ENCODE data around the gene APBA2. TPM values are rescaled to one million over a fixed set of nuclear protein-coding genes. Genes with fewer than 3 reads are reported as not detected.

APBA2 gene
- total RNA-seq, 2 experiments from 2014 or later = 30.8 to 32.0 TPM

DNA sequence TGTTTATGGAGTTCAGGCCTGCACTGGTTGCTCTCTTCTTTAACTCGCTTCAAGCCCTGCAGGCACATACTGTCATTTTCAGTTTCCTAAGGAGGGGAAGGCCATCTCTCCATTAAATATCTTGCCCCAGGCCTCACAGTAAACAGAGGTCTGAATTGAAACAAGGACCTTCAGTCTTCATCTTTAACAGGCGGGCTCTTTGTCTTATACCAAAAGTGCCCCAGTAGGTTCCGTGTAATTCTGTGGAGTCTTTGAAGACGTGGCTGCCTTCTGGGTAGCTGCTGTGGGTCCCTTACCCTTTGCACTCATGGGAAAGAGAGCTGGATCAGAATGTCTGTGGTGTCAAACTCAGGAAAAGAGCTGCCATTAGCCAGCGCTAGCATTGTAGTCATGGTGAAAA, 161.2 kb downstream of the APBA2 start:
- CTCF ChIA-PET = interaction anchor here (1.0 to 1.6 kb wide), 3 partner anchors 43 to 56 kb away, joined by 3 to 7 read pairs (median 4); no protein-coding TSS in a partner anchor
- no peaks in the 10 kb centered on the region for H3K36me3 Mint-ChIP-seq (ENCODE audit: low read depth)
- TF ChIP-seq, protein P1, sequence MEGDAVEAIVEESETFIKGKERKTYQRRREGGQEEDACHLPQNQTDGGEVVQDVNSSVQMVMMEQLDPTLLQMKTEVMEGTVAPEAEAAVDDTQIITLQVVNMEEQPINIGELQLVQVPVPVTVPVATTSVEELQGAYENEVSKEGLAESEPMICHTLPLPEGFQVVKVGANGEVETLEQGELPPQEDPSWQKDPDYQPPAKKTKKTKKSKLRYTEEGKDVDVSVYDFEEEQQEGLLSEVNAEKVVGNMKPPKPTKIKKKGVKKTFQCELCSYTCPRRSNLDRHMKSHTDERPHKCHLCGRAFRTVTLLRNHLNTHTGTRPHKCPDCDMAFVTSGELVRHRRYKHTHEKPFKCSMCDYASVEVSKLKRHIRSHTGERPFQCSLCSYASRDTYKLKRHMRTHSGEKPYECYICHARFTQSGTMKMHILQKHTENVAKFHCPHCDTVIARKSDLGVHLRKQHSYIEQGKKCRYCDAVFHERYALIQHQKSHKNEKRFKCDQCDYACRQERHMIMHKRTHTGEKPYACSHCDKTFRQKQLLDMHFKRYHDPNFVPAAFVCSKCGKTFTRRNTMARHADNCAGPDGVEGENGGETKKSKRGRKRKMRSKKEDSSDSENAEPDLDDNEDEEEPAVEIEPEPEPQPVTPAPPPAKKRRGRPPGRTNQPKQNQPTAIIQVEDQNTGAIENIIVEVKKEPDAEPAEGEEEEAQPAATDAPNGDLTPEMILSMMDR (IDR thresholded peaks at IDR 0.05) = no peak
- ATAC-seq (no peak), DNase-seq (no peak)
- no peaks in the 10 kb centered on the region for H3K27me3 Mint-ChIP-seq
- no peak overlapping the region for H3K27ac Mint-ChIP-seq
- no peak overlapping the region for H3K4me3 Mint-ChIP-seq
- H3K4me1 Mint-ChIP-seq (ENCODE audit: low read depth) = peaks cover 53% of the 10 kb centered on the region
- intact Hi-C loops (cut with micrococcal nuclease) = no loop called here
- POLR2A ChIA-PET = no interaction called here
- H3K9me3 Mint-ChIP-seq = no peaks in the 10 kb centered on the region

DNA sequence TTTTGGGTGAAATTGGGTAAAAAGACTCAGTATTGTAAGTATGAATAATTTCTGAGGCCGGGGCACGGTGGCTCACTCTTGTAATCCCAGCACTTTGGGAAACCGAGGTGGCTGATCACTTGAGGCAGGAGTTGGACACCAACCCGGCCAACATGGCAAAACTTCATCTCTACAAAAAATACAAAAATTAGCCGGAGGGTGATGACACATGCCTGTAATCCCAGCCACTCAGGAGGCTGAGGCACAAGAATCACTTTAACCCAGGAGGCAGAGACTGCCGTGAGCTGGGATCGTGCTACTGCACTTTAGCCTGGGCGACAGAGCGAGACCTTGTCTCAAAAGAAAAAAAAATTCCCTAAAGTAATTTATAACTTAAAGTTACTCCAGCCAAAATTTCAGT, 162.2 kb downstream of the APBA2 start:
- no peak overlapping the region for H3K4me3 Mint-ChIP-seq
- ChIA-PET CTCF (interaction anchor here (1.0 to 1.6 kb wide), 2 partner anchors 42 to 55 kb away, joined by 4 to 7 read pairs; no protein-coding TSS in a partner anchor), POLR2A (no interaction called here)
- DNase-seq (no peak), ATAC-seq (no peak)
- intact Hi-C loops (cut with micrococcal nuclease) = no loop called here
- no peaks in the 10 kb centered on the region for H3K9me3 Mint-ChIP-seq
- no peaks in the 10 kb centered on the region for H3K36me3 Mint-ChIP-seq (ENCODE audit: low read depth)
- no peaks in the 10 kb centered on the region for H3K27me3 Mint-ChIP-seq
- TF ChIP-seq, protein P1 (IDR thresholded peaks at IDR 0.05) = no peak
- H3K4me1 Mint-ChIP-seq (ENCODE audit: low read depth) = peaks cover 50% of the 10 kb centered on the region
- no peak overlapping the region for H3K27ac Mint-ChIP-seq

DNA sequence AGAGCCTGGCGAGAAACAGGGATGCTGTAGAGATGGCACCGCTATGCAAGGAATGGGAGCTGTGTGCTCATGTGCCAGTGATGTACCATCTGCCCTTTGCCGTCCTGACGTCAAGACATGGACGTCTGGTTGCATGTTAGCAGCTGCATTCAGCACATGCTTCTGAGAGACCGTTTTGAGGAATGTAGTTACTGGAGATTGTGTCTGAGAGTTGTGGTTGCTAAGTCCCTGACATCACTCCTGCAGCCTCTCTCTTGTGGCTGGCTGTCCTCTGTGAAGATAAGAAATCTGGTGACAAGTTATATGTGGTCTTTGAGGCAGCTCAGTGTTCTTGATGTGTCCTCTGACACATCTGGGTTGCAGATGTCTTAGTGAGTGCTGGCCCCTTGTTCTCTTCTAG, 165.1 kb downstream of the APBA2 start:
- Mint-ChIP-seq H3K4me3 (no peak overlapping the region), H3K4me1 (ENCODE audit: low read depth) (peaks cover 40% of the 10 kb centered on the region), H3K27me3 (no peaks in the 10 kb centered on the region), H3K36me3 (ENCODE audit: low read depth) (peaks cover 3% of the 10 kb centered on the region), H3K9me3 (no peaks in the 10 kb centered on the region), H3K27ac (no peak overlapping the region)
- CTCF ChIA-PET = interaction anchor here (0.9 to 2.1 kb wide), 5 partner anchors 8 to 129 kb away, joined by 3 to 7 read pairs (median 5); no protein-coding TSS in a partner anchor
- ATAC-seq (peak; percentile 91), DNase-seq (peak; percentile 45)
- intact Hi-C loops (cut with micrococcal nuclease) = no loop called here
- TF ChIP-seq, protein P1 (IDR thresholded peaks at IDR 0.05) = no peak
- POLR2A ChIA-PET = interaction anchor here (1.4 kb wide), 1 partner anchor 12 kb away, joined by 4 read pairs; no protein-coding TSS in a partner anchor

DNA sequence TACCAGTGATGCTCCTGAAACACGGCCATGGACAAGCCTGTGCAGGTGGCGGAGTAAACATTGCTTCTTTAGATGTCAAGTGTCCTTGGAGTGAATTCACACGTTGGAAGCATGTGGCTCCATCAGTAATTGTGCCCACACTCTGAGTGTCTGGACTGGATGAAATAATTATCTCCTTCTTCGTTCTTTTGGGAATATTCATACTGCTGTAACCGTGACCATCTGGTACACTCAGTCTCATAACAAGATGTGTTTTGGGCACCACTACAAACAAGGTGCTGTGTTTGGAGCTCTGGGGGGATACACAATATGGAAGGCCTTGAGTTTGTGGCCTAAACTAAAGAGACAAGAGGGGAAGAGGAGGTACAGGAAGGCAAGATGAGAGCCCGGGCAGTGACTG, 165.6 kb downstream of the APBA2 start:
- Mint-ChIP-seq H3K27me3 (no peaks in the 10 kb centered on the region), H3K36me3 (ENCODE audit: low read depth) (peaks cover 3% of the 10 kb centered on the region), H3K9me3 (no peaks in the 10 kb centered on the region), H3K4me1 (ENCODE audit: low read depth) (peaks cover 39% of the 10 kb centered on the region), H3K27ac (no peak overlapping the region), H3K4me3 (no peak overlapping the region)
- TF ChIP-seq, protein P1 (IDR thresholded peaks at IDR 0.05) = no peak
- ATAC-seq (no peak), DNase-seq (no peak)
- ChIA-PET POLR2A (interaction anchor here (1.4 kb wide), 1 partner anchor 12 kb away, joined by 4 read pairs; no protein-coding TSS in a partner anchor), CTCF (interaction anchor here (0.8 to 2.1 kb wide), 7 partner anchors 8 to 130 kb away, joined by 3 to 7 read pairs (median 3); no protein-coding TSS in a partner anchor)
- intact Hi-C loops (cut with micrococcal nuclease) = no loop called here

DNA sequence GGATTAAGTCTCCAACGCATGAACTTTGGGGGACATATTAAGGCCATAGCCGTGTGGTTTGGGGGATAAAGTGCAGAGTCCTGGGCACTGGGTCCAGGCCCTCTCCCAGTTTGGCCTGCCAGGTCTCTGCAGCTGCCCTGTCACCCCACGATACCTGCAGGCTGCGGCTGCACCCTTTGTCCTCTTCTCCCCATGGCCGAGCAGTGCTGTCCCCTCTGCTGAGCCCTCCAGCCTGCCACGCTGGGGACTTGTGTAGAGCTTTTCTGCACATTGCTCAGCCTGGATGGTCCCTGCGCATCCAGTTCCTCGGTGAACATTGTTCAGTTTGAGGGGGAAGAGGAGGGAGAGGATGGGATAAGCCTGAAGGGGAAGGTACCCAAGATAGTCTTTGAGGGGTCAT, 167.2 kb downstream of the APBA2 start:
- no peak overlapping the region for H3K27ac Mint-ChIP-seq
- peaks cover 45% of the 10 kb centered on the region for H3K4me1 Mint-ChIP-seq (ENCODE audit: low read depth)
- H3K4me3 Mint-ChIP-seq = no peak overlapping the region
- TF ChIP-seq, protein P1 (IDR thresholded peaks at IDR 0.05) = no peak
- H3K9me3 Mint-ChIP-seq = no peaks in the 10 kb centered on the region
- no peaks in the 10 kb centered on the region for H3K27me3 Mint-ChIP-seq
- ATAC-seq (no peak), DNase-seq (no peak)
- H3K36me3 Mint-ChIP-seq (ENCODE audit: low read depth) = peaks cover 5% of the 10 kb centered on the region
- POLR2A ChIA-PET = no interaction called here
- CTCF ChIA-PET = no interaction called here
- intact Hi-C loops (cut with micrococcal nuclease) = no loop called here
